ENCODE results near the gene NDUFB4.

Gene NDUFB4

GRCh38 chr3:120572027-120572426 is 24.1 kb upstream of the NDUFB4 start:
- TF ChIP-seq EZH2phosphoT487 (IDR thresholded peaks at IDR 0.05; ENCODE audit: low read depth) (no peak), CTCF (IDR thresholded peaks at IDR 0.05; ENCODE audit: low read depth, low read length) (no peak)
- no peak overlapping the region for H3K4me2 ChIP-seq (ENCODE audit: low read length)
- H3K4me3 ChIP-seq (ENCODE audit: low read length) = no peak overlapping the region
- no peaks in the 10 kb centered on the region for H3K9me3 ChIP-seq (ENCODE audit: insufficient read depth, low read length)
- H3K79me2 ChIP-seq (ENCODE audit: low read length) = no peaks in the 10 kb centered on the region
- 0 out of 2 replicates have a peak, but pooled peaks cover 2% of the 10 kb centered on the region for H3K27me3 ChIP-seq (ENCODE audit: low read depth, low read length)
- no peaks in the 10 kb centered on the region for H3K36me3 ChIP-seq (replicated peaks; ENCODE audit: low read depth, low read length)
- H4K20me1 ChIP-seq (ENCODE audit: insufficient read depth, low read length) = no peaks in the 10 kb centered on the region
- peaks cover 5% of the 10 kb centered on the region for H3K4me1 ChIP-seq (ENCODE audit: low read length)
- H3K27ac ChIP-seq (ENCODE audit: low read length) = no peak overlapping the region
- no peak overlapping the region for H3K9ac ChIP-seq (ENCODE audit: low read length)
- H2AFZ ChIP-seq (ENCODE audit: low read depth, low read length) = no peak overlapping the region

GRCh38 chr3:120587332-120587975 is 8.7 kb upstream of the NDUFB4 start:
- Histone ChIP-seq H3K4me1 (ENCODE audit: low read length) (no peaks in the 10 kb centered on the region), H3K36me3 (replicated peaks; ENCODE audit: low read depth, low read length) (no peaks in the 10 kb centered on the region), H3K27me3 (ENCODE audit: low read depth, low read length) (no peaks in the 10 kb centered on the region), H3K9me3 (ENCODE audit: insufficient read depth, low read length) (no peaks in the 10 kb centered on the region), H4K20me1 (ENCODE audit: insufficient read depth, low read length) (no peaks in the 10 kb centered on the region), H3K9ac (ENCODE audit: low read length) (no peak overlapping the region), H3K4me2 (ENCODE audit: low read length) (no peak overlapping the region), H3K4me3 (ENCODE audit: low read length) (no peak overlapping the region), H2AFZ (ENCODE audit: low read depth, low read length) (no peak overlapping the region), H3K27ac (ENCODE audit: low read length) (no peak overlapping the region), H3K79me2 (ENCODE audit: low read length) (no peaks in the 10 kb centered on the region)
- no peak for TF ChIP-seq EZH2phosphoT487 (IDR thresholded peaks at IDR 0.05; ENCODE audit: low read depth)
- no peak for TF ChIP-seq CTCF (IDR thresholded peaks at IDR 0.05; ENCODE audit: low read depth, low read length)

- Histone ChIP-seq H2AFZ (ENCODE audit: low read depth, low read length) (peak overlapping the region; percentile 92), H3K4me3 (ENCODE audit: low read length) (peak overlapping the region; percentile 94), H3K9ac (ENCODE audit: low read length) (peak overlapping the region; percentile 72), H3K4me2 (ENCODE audit: low read length) (peak overlapping the region; percentile 80), H3K9me3 (ENCODE audit: insufficient read depth, low read length) (no peaks in the 10 kb centered on the region), H3K27me3 (ENCODE audit: low read depth, low read length) (no peaks in the 10 kb centered on the region), H3K4me1 (ENCODE audit: low read length) (peaks cover 16% of the 10 kb centered on the region), H4K20me1 (ENCODE audit: insufficient read depth, low read length) (peaks cover 15% of the 10 kb centered on the region; the same call in 1 of the 2 replicates), H3K27ac (ENCODE audit: low read length) (no peak overlapping the region), H3K36me3 (replicated peaks; ENCODE audit: low read depth, low read length) (peaks cover 29% of the 10 kb centered on the region), H3K79me2 (ENCODE audit: low read length) (peaks cover 35% of the 10 kb centered on the region)
- TF ChIP-seq EZH2phosphoT487 (IDR thresholded peaks at IDR 0.05; ENCODE audit: low read depth) (no peak), CTCF (IDR thresholded peaks at IDR 0.05; ENCODE audit: low read depth, low read length) (no peak)
Measured at GRCh38 chr3:120595788-120596115, 384 bp upstream of the NDUFB4 start.

GRCh38 chr3:120596853-120597223 is 702 bp downstream of the NDUFB4 start:
- Histone ChIP-seq H4K20me1 (ENCODE audit: insufficient read depth, low read length) (peaks cover 15% of the 10 kb centered on the region; the same call in 1 of the 2 replicates), H3K9ac (ENCODE audit: low read length) (peak overlapping the region; percentile 97), H3K36me3 (replicated peaks; ENCODE audit: low read depth, low read length) (peaks cover 39% of the 10 kb centered on the region), H3K4me1 (ENCODE audit: low read length) (peaks cover 16% of the 10 kb centered on the region), H3K79me2 (ENCODE audit: low read length) (peaks cover 35% of the 10 kb centered on the region), H2AFZ (ENCODE audit: low read depth, low read length) (peak overlapping the region; percentile 67), H3K27me3 (ENCODE audit: low read depth, low read length) (no peaks in the 10 kb centered on the region), H3K9me3 (ENCODE audit: insufficient read depth, low read length) (no peaks in the 10 kb centered on the region), H3K4me2 (ENCODE audit: low read length) (peak overlapping the region; percentile 86), H3K4me3 (ENCODE audit: low read length) (peak overlapping the region; percentile 94), H3K27ac (ENCODE audit: low read length) (peak overlapping the region; percentile 72)
- TF ChIP-seq CTCF (IDR thresholded peaks at IDR 0.05; ENCODE audit: low read depth, low read length) = no peak
